ENCODE data around the gene TRIM25. TPM values are rescaled to one million over a fixed set of nuclear protein-coding genes. Genes with fewer than 3 reads are reported as not detected.

Gene TRIM25
- total and polyA plus RNA-seq, 3 donors from 2014 or later = 38.9 to 76.3 (median 66.4) TPM

- peak overlapping the region; percentile 74 to 95 for H3K4me3 ChIP-seq
- 0% methylated on average over 15 to 44 of the region's 44 CpGs for WGBS, 2 donors
- H3K27me3 ChIP-seq = no peaks in the 10 kb centered on the region
- TF ChIP-seq POLR2A (IDR thresholded peaks at IDR 0.05) = no peak
- no peak for TF ChIP-seq CTCF (IDR thresholded peaks at IDR 0.05)
- peak overlapping the region; percentile 73 to 85 for H3K27ac ChIP-seq
- peaks cover 17% of the 10 kb centered on the region for H3K4me1 ChIP-seq
- DNase-seq = no peak
- intact Hi-C loops (cut with DNase I; ENCODE audit: low total_unique reads) = no loop called here
- H3K36me3 ChIP-seq (ENCODE audit: low read depth, missing control alignments) = no peaks in the 10 kb centered on the region
- no peaks in the 10 kb centered on the region for H3K9me3 ChIP-seq
Measured at GRCh38 chr17:56913353-56913866, 439 bp downstream of the TRIM25 start.

GRCh38 chr17:56913000-56913311 lies 893 bp downstream of the TRIM25 start:
- no peak for DNase-seq
- Histone ChIP-seq H3K9me3 (no peaks in the 10 kb centered on the region), H3K27ac (peak overlapping the region; percentile 73 to 85), H3K27me3 (no peaks in the 10 kb centered on the region), H3K36me3 (ENCODE audit: low read depth, missing control alignments) (no peaks in the 10 kb centered on the region), H3K4me3 (peak overlapping the region; percentile 74 to 95), H3K4me1 (peaks cover 21% of the 10 kb centered on the region)
- no peak for TF ChIP-seq CTCF (IDR thresholded peaks at IDR 0.05)
- 4 to 14% methylated on average over 4 to 7 of the region's 7 CpGs for WGBS, 2 donors
- intact Hi-C loops (cut with DNase I; ENCODE audit: low total_unique reads) = no loop called here

- intact Hi-C loops (cut with DNase I; ENCODE audit: low total_unique reads) = no loop called here
- peak overlapping the region; percentile 74 to 95 for H3K4me3 ChIP-seq
- H3K9me3 ChIP-seq = no peaks in the 10 kb centered on the region
- TF ChIP-seq POLR2A (IDR thresholded peaks at IDR 0.05) (no peak), CTCF (IDR thresholded peaks at IDR 0.05) (no peak)
- 29 to 37% methylated on average over 13 to 21 of the region's 21 CpGs for WGBS, 2 donors
- DNase-seq = peak; percentile 68
- peaks cover 27% of the 10 kb centered on the region for H3K4me1 ChIP-seq
- H3K27ac ChIP-seq = peak overlapping the region; percentile 73 to 85
- no peaks in the 10 kb centered on the region for H3K27me3 ChIP-seq
- H3K36me3 ChIP-seq (ENCODE audit: low read depth, missing control alignments) = no peaks in the 10 kb centered on the region
Measured at GRCh38 chr17:56912105-56912999, 1.5 kb downstream of the TRIM25 start.

- H3K4me3 ChIP-seq = no peak overlapping the region
- no peak for DNase-seq
- H3K9me3 ChIP-seq = no peaks in the 10 kb centered on the region
- no peaks in the 10 kb centered on the region for H3K27me3 ChIP-seq
- TF ChIP-seq POLR2A (IDR thresholded peaks at IDR 0.05) (no peak), CTCF (IDR thresholded peaks at IDR 0.05) (no peak)
- H3K27ac ChIP-seq = peak overlapping the region; percentile 9 to 85
- H3K36me3 ChIP-seq (ENCODE audit: low read depth, missing control alignments) = no peaks in the 10 kb centered on the region
- intact Hi-C loops (cut with DNase I; ENCODE audit: low total_unique reads) = no loop called here
- WGBS, 2 donors = 73 to 82% methylated on average over 5 to 7 of the region's 7 CpGs
- H3K4me1 ChIP-seq = peaks cover 31% of the 10 kb centered on the region
Measured at GRCh38 chr17:56910509-56911235, 3.2 kb downstream of the TRIM25 start.
